Activated CD4-positive, alpha-beta T cell treated with anti-CD3 and anti-CD28 coated beads, Interleukin-2, Interleukin-6, amounts not matched to agents 100 ng/mL and 50 ng/mL, durations not matched to agents 16 hours and 8 hours (primary cell): ENCODE measurements around the gene TRMO.
"Not testable (repeated sequence)": the region's sequence is repeated elsewhere in the genome, so short reads cannot be mapped to it uniquely, and the experiment has no call there.

Source experiments
- DNase-seq: peaks from one replicate; pipeline ENCODE4 v3.0.0-alpha.2; 2020

The TRMO gene, protein sequence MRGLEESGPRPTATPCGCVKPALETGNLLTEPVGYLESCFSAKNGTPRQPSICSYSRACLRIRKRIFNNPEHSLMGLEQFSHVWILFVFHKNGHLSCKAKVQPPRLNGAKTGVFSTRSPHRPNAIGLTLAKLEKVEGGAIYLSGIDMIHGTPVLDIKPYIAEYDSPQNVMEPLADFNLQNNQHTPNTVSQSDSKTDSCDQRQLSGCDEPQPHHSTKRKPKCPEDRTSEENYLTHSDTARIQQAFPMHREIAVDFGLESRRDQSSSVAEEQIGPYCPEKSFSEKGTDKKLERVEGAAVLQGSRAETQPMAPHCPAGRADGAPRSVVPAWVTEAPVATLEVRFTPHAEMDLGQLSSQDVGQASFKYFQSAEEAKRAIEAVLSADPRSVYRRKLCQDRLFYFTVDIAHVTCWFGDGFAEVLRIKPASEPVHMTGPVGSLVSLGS

GRCh38 chr9:97921959-97922724 lies at the start of gene TRMO:
TRMO (minus strand) TSS chr9:97922500; CDS start chr9:97922493, 7 bp downstream.
- peak; percentile 99 for DNase-seq

- no peak for DNase-seq
Measured at GRCh38 chr9:97970165-97970564, 47.9 kb upstream of the TRMO start.

- DNase-seq, result no peak
Measured at GRCh38 chr9:97969014-97969413, 46.7 kb upstream of the TRMO start.

DNA sequence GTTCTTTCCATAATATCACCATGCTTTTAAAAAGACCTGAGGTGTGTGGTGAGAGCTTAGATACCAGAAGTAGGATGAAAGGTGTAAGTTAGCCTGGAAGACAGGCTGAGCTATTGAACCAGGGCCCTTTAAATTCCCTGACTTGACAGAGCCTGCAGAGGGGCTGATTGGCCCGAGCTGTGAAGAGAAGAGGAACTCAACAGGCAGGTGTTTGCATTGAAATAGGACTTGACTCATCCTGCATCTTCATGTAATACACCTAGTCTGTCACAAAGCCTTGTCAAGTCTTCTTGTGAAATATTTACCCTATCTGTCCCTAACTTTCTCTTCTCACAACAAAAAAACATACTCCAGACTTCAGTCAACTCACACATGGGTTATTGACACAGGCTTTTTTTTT lies 44.2 kb upstream of the TRMO start:
- no peak for DNase-seq

DNA sequence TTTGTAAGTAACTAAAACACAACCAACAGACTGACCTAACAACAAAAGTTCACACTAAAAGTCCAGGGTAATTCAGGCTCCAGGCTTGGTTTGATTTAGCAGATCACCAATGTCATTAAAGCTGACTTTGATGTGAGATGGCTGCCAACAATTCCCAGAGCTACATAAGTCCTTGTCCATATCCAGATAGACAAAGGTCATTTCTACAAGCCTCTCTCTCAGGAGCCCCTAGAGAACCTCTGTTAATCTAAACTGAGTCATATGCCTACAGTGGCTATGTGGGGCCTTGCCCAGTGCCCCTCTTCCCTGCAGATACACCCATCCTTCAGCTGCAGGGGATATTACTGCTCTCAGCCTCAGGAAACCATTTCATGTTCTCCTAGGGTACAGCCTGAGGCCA lies 42.6 kb upstream of the TRMO start:
- DNase-seq, result no peak

- DNase-seq, result no peak
Measured at GRCh38 chr9:97963232-97963631, 40.9 kb upstream of the TRMO start.

DNA sequence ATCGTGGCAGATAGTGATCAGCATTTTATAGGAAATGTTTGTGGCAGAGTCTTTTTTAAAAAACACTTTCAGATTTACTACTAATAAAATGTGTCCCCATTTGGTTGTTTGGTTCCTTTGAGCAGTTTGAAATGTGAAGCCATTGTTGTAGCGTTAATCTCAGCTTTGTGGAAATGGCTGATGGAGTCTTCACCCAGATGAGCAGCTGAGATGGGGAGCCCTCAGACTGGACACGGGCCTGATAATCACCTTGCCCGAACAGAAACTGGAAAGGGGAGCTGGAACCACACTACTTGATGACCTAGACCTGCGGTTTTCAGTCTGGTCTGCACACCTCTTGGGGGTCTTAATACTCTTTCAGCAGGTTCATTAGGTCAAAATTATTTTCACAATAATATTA lies 40.3 kb upstream of the TRMO start:
- no peak for DNase-seq

DNA sequence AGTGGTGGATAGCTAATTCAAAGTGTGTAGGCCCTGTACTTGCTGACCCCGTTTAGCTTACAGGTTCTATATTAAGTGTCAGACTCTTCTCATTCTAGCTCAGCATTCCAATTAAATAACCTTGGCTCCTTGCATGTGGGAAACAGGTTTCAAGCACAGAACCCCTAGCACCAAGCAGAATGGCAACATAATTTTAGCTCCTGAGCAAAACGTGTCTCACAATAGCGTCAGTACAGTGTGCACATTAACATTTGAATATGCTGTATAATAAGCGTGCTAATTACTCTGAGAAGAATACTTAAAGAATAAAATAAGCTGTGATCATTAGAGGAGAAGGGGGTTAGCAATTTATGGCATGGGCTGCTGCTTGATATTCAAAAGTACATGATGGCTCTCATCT lies 39.8 kb upstream of the TRMO start:
- DNase-seq, result no peak

DNA sequence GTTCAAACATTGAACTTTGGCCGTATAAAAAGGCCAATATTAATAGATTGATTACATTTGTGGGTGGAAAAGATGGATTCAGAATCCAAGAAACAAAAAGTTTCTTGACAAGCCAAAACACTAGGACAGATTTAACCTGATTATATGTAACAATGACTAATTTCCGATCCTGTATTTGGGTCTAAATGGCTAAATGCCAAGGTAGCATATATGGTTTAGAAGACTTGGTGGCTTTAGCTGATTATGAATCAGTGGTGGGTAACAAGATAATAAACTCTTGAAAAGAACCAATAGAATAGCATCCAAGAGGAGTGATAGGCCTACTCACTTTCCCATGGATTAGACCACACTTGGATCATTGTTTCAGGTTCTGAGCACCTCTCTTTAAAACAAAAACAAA lies 39.1 kb upstream of the TRMO start:
- DNase-seq, result no peak

DNA sequence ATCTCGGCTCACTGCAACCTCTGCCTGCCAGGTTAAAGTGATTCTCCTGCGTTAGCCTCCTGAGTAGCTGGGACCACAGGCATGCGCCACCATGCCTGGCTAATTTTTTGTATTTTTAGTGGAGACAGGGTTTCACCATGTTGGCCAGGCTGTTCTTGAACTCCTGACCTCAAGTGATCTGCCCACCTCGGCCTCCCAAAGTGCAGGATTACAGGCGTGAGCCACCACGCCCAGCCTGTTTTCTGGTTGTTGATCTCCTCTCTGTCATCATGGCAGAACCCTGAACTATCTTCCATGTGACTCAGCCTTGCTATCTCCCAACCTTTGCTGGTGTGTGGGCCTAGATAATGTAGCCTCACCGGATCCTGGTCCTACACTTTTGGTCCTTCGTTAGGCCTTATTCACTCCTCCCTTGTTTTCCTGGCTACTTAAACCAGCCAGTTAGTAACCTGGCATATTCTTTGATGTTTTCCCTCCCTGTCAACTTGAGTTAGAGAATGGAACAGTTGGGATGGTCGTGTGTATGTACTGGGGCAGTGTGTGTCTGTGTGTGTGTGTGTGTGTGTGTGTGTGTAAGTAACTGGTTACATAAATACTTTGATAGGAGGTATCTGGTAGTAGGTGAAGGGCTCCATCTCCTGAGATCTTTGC lies 38.5 kb upstream of the TRMO start:
- DNase-seq, result not testable (repeated sequence)

DNA sequence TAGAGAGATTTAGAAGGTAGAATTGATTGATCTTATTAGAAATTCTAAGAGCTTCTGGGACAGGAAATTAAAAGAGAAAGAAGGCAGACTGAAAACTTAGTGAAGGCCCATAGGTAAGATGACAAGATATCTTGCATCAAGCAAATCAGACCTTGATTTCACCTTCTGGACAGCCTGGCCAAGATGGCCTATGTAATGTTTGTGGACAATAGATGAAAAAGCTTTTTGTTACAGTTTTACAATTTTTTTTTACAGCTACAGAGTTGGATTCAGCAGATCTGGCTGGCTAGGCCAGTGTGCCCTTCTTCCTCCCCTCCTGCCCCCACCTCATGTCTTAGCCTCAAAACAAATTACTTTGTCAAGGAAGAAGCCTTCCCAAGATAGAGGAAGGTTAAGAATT lies 37.3 kb upstream of the TRMO start:
- no peak for DNase-seq

- DNase-seq, result no peak
Measured at GRCh38 chr9:97958812-97959511, 36.7 kb upstream of the TRMO start.

GRCh38 chr9:97956331-97956730 lies 34.0 kb upstream of the TRMO start:
- no peak for DNase-seq

DNA sequence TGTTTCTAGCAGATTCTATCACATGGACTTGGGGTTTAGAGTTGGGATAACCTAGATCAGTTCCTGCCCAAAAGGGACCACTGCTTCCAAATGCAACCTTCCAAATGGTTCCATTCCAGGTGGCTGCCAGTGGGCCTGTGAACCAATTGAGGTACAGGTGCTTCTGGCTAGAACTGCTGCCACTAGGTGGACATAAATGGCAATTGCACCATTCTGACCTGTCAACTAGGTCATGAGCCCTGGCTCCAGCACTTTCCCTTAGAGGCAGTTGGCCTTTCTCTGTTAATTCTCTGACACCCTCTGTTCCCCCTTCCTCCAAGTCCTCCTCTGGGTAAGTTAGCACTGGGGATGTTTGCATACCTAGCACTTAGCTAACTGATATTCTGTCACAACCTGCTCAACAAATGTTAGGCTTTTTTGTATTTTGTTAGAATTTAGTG lies 32.3 kb upstream of the TRMO start:
- DNase-seq, result peak; percentile 68

DNA sequence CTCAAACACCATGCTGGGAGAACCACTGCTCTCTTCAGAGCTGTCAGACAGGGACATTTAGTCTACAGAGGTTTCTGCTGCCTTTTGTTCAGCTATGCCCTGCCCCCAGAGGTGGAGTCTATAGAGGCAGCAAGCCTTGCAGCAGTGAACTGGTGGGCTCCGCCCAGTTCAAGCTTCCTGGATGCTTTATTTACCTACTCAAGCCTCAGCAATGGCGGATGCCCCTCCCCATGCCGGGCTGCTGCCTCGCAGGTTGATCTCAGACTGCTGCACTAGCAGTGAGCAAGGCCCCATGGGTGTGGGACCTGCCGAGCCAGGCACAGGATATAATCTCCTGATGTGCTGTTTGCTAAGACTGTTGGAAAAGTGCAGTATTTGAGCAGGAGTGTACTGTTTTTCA lies 28.6 kb upstream of the TRMO start:
- DNase-seq, result not testable (repeated sequence)

DNA sequence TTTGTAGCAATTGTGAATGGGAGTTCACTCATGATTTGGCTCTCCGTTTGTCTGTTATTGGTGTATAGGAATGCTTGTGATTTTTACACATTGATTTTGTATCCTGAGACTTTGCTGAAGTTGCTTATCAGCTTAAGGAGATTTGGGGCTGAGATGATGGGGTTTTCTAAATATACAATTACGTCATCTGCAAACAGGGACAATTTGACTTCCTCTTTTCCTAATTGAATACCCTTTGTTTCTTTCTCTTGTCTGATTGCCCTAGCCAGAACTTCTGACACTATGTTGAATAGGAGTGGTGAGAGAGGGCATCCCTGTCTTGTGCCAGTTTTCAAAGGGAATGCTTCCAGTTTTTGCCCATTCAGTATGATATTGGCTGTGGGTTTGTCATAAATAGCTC lies 24.8 kb upstream of the TRMO start:
- not testable (repeated sequence) for DNase-seq

GRCh38 chr9:97945470-97945869 lies 23.2 kb upstream of the TRMO start:
- DNase-seq, result not testable (repeated sequence)

DNA sequence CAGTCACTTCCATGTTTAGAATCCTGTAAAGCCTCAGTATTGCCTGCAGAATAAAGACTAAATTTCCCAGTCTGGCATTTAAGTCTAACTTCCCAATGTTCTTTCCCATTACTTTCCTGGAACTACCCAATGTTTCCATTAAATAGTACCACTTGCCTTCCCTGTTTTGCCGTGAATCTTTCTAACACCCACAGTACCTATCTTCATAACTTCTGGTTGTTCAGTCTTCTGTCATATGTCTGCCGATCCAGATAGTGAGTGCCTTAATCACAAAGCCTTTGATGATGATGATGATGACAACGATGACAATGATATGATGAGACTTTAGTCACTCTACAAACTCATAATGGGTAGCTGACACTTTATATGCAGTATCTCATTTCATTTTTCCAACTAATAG lies 22.3 kb upstream of the TRMO start:
- DNase-seq, result no peak

DNA sequence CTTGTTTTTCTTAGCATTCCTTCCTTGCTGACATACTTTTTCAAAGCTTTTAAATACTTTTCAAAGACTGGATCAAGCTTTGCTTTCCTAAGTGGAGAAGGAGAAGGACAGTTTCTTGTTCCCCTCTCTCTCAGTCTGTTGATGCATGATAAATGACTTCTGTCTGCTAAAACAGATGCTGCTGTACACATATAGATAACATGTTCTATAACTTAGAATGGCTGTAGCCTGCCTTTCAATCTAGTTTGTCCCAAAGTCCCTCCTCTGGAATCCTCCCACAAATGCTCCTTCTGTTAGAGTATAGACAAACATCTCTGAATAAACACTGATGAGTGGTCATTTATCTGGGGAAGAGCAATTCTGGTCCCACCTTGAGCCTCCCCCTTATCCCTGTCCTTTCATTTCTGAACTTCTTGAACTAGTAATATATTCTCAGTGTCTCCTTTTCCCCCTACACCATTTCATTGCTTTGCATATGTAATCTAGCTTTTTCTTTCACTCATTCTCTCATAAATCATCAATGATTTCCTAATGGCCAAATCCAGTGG lies 21.1 kb upstream of the TRMO start:
- no peak for DNase-seq

- DNase-seq, result no peak
Measured at GRCh38 chr9:97941323-97941722, 19.0 kb upstream of the TRMO start.

DNA sequence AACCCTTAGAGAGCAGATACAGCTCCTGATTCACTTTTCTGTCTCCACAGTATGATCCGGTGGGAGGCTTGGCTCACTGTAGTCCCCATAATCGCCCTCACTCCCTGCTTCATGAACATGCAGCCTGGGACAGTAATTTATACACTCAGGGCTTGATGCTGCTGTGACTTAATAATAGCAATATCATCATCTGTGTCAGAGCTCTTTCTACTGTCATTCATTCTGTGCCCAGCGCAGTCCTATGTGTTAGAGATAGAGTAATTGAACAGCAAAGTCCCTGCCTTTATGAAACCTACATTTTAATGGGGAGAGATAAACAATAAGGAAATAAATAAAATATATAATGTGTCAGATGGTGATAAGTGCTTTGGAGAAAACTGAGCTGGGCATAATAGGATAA lies 18.4 kb upstream of the TRMO start:
- no peak for DNase-seq

DNA sequence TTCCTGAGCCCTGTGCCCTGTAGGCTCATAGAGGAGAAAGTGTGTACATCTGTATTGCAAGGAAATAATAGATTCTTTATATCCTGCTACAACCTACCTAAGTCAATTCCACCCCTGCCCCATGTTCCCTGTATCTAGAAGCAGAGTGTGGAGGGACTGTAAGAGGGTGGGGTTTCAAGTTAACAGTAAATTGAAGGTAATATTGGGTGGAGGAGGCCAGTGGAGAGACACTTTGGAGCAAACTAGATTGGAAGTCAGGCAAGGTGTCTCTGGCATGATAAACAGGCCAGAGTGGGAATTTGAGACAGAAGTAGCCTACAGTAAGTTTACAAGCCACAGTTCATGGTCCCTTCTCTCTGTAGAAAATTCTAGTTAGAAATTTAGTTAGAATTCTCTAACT lies 17.9 kb upstream of the TRMO start:
- DNase-seq, result no peak
